GM12878 (cell line): Measurements from ENCODE around the gene DPP9.

Experiments
- CREM ChIP-seq: IDR thresholded peaks from 2 replicates; pipeline ENCODE4 v1.6.1; 2014; ENCODE audit warnings: antibody characterized with exemption, low read depth
- EZH2 ChIP-seq: IDR thresholded peaks from 2 replicates; pipeline ENCODE4 v1.6.1; 2012; ENCODE audit warnings: low read depth, mild to moderate bottlenecking, control low read depth, inconsistent platforms, low read length, borderline replicate concordance; ENCODE audit not compliant: control insufficient read depth
- FOS ChIP-seq: IDR thresholded peaks from 3 replicates; pipeline ENCODE4 v1.6.1; 2011; ENCODE audit warnings: borderline replicate concordance; ENCODE audit not compliant: insufficient read length; ENCODE audit errors: extremely low read depth
- GABPA ChIP-seq: IDR thresholded peaks from 2 replicates; pipeline ENCODE4 v1.6.1; 2014; ENCODE audit warnings: antibody characterized with exemption, low read depth, mild to moderate bottlenecking, inconsistent platforms
- HCFC1 ChIP-seq: fragments of 150-350 bp; IDR thresholded peaks from 2 replicates; pipeline ENCODE4 v1.6.1; 2014; ENCODE audit warnings: low read length
- IRF5 ChIP-seq: fragments of 450-650 bp; IDR thresholded peaks from 2 replicates; pipeline ENCODE4 v1.6.1; 2017; ENCODE audit warnings: borderline replicate concordance
- NFYB ChIP-seq: IDR thresholded peaks from 2 replicates; pipeline ENCODE4 v1.6.1; 2011; ENCODE audit warnings: low read depth, mild to moderate bottlenecking, low read length, improper control_type of control experiment, moderate library complexity; ENCODE audit not compliant: insufficient read depth
- POLR2AphosphoS5 ChIP-seq: IDR thresholded peaks from 2 replicates; pipeline ENCODE4 v1.6.1; 2011; ENCODE audit warnings: mild to moderate bottlenecking, low read length, inconsistent platforms
- SMC3 ChIP-seq: IDR thresholded peaks from 2 replicates; pipeline ENCODE4 v1.6.1; 2011; ENCODE audit warnings: low read length, improper control_type of control experiment, borderline replicate concordance
- TARDBP ChIP-seq: IDR thresholded peaks from 2 replicates; pipeline ENCODE4 v1.6.1; 2016; ENCODE audit warnings: borderline replicate concordance
- TF ChIP-seq, protein P1 (sequence below), 3 experiments: IDR thresholded peaks in 2 of 3; conservative IDR thresholded peaks in 1 of 3; 2 replicates each; pipeline ENCODE4 v1.5.1; 2011; ENCODE audit warnings: low read depth in 3 of 3, low read length in 3 of 3, mild to moderate bottlenecking in 3 of 3, control low read depth in 2 of 3, moderate library complexity in 2 of 3, inconsistent platforms in 1 of 3, mixed read lengths in 1 of 3; ENCODE audit not compliant: control insufficient read depth in 2 of 3, insufficient read depth in 1 of 3; ENCODE audit errors: extremely low read depth in 1 of 3
- TF ChIP-seq, protein P2 (sequence below): IDR thresholded peaks from 2 replicates; pipeline ENCODE4 v1.6.1; 2011; ENCODE audit warnings: low read depth, low read length, improper control_type of control experiment, borderline replicate concordance
- TF ChIP-seq, protein P3 (sequence below): fragments of 450-650 bp; formaldehyde crosslinking; IDR thresholded peaks from 2 replicates; pipeline ENCODE4 v1.4.0; 2022; ENCODE audit warnings: mild to moderate bottlenecking, moderate library complexity

GRCh38 chr19:4662020-4662695, 61.5 kb downstream of the DPP9 start:
- TF ChIP-seq IRF5 (no peak), SMC3 (no peak), POLR2AphosphoS5 (no peak), TARDBP (no peak), HCFC1 (no peak), EZH2 (no peak), GABPA (no peak), NFYB (no peak), FOS (no peak), CREM (no peak)
- TF ChIP-seq, protein P1, sequence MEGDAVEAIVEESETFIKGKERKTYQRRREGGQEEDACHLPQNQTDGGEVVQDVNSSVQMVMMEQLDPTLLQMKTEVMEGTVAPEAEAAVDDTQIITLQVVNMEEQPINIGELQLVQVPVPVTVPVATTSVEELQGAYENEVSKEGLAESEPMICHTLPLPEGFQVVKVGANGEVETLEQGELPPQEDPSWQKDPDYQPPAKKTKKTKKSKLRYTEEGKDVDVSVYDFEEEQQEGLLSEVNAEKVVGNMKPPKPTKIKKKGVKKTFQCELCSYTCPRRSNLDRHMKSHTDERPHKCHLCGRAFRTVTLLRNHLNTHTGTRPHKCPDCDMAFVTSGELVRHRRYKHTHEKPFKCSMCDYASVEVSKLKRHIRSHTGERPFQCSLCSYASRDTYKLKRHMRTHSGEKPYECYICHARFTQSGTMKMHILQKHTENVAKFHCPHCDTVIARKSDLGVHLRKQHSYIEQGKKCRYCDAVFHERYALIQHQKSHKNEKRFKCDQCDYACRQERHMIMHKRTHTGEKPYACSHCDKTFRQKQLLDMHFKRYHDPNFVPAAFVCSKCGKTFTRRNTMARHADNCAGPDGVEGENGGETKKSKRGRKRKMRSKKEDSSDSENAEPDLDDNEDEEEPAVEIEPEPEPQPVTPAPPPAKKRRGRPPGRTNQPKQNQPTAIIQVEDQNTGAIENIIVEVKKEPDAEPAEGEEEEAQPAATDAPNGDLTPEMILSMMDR (IDR thresholded peaks at IDR 0.05 in 2 of 3, conservative IDR thresholded peaks at IDR 0.05 in 1 of 3; ENCODE audit: control insufficient read depth in 2 of 3, extremely low read depth in 1 of 3, insufficient read depth in 1 of 3, low read depth in 3 of 3, low read length in 3 of 3), result no peak
- TF ChIP-seq, protein P2, sequence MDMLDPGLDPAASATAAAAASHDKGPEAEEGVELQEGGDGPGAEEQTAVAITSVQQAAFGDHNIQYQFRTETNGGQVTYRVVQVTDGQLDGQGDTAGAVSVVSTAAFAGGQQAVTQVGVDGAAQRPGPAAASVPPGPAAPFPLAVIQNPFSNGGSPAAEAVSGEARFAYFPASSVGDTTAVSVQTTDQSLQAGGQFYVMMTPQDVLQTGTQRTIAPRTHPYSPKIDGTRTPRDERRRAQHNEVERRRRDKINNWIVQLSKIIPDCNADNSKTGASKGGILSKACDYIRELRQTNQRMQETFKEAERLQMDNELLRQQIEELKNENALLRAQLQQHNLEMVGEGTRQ, result no peak
- TF ChIP-seq, protein P3, sequence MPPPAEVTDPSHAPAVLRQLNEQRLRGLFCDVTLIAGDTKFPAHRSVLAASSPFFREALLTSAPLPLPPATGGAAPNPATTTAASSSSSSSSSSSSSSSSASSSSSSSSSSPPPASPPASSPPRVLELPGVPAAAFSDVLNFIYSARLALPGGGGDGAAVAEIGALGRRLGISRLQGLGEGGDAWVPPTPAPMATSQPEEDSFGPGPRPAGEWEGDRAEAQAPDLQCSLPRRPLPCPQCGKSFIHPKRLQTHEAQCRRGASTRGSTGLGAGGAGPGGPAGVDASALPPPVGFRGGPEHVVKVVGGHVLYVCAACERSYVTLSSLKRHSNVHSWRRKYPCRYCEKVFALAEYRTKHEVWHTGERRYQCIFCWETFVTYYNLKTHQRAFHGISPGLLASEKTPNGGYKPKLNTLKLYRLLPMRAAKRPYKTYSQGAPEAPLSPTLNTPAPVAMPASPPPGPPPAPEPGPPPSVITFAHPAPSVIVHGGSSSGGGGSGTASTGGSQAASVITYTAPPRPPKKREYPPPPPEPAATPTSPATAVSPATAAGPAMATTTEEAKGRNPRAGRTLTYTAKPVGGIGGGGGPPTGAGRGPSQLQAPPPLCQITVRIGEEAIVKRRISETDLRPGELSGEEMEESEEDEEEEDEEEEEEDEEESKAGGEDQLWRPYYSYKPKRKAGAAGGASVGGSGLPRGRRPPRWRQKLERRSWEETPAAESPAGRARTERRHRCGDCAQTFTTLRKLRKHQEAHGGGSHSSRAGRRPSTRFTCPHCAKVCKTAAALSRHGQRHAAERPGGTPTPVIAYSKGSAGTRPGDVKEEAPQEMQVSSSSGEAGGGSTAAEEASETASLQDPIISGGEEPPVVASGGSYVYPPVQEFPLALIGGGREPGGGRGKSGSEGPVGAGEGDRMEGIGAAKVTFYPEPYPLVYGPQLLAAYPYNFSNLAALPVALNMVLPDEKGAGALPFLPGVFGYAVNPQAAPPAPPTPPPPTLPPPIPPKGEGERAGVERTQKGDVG (CRISPR knock-in tag), result no peak
